ENCODE measurements around the gene NOP10.
"Not testable (repeated sequence)": the region's sequence is repeated elsewhere in the genome, so short reads cannot be mapped to it uniquely, and the experiment has no call there.

NOP10 gene

DNA sequence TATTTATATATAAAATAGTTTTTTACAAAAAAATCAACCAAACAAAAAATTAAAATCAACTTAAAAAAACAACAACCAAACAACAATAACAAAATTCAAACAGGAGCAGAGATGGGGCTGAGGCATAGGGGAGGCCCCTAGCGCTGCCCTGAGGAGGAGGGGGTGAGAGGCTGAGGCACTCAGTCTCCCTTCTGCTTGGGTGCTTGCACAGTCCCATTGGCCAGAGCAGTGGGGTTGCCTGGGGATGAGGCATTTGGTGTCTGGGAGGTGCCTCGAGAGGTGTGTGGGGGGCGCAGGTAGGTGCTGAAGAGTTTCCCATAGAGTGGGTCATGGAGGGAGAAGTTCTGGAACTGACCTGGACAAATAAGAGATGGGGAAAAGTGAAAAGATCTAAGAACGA, 16.0 kb upstream of the NOP10 start:
- no peak for DNase-seq (ENCODE audit: low read depth in 3 of 3)

DNA sequence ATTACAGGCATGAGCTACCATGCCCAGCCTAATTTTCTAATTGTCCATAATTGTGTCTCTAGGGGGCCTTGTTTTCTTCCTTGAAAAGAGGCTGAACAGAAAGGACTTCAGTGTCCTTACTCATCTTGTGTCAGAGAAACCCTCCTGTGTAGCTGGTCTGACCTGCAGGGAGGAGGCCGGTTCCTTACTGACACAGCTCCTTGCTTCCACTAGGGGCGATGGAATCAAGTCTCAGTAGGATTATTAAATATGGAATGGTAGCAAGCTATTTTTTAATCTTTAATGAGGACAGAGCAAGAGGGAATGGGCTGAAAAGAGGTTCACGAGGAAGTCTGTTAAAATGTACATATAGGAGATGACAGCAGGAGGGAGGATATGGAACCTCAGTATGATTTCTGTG, 15.4 kb upstream of the NOP10 start:
- no peak for DNase-seq (ENCODE audit: low read depth in 3 of 3)

DNA sequence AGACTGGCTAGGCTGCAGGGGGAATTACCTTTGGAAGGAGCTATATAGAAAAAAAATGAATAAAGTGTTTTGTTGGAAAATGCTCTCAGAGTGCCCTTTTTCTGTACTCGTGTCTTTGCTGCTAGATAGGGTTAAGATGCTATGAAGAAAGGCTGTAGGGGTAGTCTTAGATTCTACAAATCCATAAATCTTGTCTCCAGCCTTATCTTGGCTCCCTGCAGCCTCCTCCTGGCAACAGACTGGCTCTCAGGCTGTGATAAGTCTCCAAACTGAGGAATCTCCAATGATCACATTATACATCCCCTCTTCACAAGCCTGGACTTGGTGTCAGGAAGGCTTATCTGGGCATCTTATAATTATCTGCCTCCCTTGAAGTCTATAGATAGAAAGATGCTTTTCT, 14.7 kb upstream of the NOP10 start:
- DNase-seq (ENCODE audit: low read depth in 3 of 3) = no peak

DNA sequence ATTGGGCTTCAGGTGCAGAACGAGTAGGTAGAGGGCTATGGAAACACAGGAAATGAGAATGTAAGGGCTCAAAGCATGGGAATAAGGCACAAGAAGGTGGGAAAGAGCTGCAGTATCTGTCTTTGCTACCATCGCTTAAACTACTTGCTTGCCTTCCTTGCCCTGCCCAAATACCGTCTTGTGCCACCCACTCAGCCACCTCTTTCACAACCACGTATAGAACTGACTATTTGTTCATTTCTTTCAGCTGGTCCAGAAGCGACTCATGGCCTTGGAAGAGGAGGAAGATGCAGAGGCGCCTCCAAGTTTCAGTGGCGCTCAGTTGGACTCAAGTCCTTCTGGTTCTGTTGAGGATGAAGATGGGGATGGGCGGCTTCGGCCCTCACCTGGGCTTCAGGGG, 12.3 kb upstream of the NOP10 start:
- no peak for DNase-seq (ENCODE audit: low read depth in 3 of 3)

DNA sequence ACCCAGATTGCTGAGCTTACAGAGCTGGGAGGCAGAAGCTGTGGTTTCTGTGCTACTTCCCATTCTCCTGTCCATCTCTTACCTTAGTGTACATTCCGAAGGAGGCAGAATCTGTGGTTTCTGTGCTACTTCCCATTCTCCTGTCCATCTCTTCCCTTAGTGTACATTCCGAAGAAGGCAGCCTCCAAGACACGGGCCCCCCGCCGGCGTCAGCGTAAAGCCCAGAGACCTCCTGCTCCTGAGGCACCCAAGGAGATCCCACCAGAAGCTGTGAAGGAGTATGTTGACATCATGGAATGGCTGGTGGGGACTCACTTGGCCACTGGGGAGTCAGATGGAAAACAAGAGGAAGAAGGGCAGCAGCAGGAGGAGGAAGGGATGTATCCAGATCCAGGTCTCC, 11.3 kb upstream of the NOP10 start:
- DNase-seq (ENCODE audit: low read depth in 3 of 3) = no peak

DNA sequence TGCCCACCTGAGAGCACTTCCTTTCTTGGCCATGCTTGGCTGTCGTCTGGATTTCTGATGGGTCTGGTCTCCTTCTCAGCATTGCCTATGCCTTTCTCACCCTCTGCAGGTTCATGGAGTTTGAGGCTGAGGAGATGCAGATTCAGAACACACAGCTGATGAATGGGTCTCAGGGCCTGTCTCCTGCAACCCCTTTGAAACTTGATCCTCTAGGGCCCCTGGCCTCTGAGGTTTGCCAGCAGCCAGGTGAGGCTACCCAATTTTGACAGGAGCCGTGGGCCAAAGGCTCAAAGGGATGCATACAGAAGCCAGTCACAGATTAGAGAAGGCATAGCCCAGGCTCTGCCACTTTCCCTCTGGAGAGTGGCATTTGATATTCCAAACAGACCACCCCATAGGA, 10.7 kb upstream of the NOP10 start:
- no peak for DNase-seq (ENCODE audit: low read depth in 3 of 3)

DNA sequence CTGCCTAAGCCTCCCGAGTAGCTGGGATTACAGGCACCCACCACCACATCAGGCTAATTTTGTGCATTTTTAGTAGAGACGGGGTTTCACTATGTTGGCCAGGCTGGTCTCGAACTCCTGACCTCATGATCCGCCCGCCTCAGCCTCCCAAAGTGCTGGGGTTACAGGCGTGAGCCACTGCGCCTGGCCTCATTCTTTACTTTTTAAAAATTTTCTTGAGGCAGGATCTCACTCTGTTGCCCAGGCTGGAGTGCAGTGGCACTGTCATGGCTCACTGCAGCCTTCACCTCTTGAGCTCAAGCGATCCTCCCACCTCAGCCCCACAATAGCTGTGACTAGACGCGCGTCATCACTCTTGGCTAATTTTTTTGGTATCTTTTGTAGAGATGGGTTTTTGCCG, 10.1 kb upstream of the NOP10 start:
- DNase-seq (ENCODE audit: low read depth in 3 of 3) = not testable (repeated sequence)

DNA sequence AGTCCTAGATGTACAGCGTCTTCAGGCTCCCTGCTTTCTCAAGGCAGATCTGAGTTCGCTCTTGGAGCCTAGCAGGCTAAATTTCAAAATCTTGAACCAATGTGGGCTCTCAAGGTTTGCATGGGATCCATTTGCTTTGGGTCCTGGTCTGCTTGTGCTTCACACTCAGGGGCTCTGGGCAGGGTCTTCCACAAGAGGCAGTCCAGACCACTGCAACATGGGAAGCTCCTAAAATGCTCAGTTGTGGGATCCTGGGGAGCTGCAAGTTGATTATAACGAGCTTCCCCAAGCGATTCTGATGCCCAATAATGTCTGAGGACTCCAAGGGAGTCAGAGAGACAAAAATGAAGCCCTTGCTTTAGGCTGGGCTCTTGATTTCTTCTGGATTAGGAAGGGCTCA, 6.8 kb upstream of the NOP10 start:
- DNase-seq (ENCODE audit: low read depth in 3 of 3) = no peak

DNA sequence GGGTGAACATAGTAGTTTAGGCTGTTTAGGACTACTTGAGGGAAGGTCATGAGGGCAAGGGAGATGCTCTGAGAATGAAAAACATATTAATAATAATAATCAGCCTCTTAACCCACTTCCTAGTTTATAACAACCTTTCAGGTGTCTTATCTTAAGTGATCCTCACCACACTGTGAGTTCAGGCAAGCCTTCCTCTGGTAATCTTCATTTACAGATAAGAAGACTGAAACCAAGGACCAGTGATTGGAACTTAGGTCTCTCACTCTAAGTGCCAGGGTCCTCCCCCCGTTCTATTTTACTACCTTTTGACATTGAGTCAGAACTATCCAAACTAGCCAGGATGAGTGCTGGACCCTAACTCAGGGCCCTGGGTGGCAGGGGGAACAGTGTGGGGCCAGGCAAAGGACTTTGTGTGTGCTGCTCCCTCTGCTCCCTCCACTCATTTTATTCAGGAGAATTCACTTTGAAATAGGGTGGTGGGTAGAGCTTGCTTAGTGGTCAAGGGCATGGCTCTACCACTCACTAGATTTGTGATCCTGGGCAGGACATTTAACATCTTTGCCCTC, 5.9 kb upstream of the NOP10 start:
- DNase-seq (ENCODE audit: low read depth in 3 of 3) = no peak

DNA sequence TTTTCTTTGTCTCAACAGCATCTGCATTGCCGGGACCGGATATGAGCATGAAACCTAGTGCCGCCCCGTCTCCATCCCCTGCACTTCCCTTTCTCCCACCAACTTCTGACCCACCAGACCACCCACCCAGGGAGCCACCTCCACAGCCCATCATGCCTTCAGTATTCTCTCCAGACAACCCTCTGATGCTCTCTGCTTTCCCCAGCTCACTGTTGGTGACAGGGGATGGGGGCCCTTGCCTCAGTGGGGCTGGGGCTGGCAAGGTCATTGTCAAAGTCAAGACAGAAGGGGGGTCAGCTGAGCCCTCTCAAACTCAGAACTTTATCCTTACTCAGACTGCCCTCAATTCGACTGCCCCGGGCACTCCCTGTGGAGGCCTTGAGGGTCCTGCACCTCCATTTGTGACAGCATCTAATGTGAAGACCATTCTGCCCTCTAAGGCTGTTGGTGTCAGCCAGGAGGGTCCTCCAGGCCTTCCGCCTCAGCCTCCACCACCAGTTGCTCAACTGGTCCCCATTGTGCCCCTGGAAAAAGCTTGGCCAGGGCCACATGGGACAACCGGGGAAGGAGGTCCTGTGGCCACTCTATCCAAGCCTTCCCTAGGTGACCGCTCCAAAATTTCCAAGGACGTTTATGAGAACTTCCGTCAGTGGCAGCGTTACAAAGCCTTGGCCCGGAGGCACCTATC, 5.2 kb upstream of the NOP10 start:
- DNase-seq (ENCODE audit: low read depth in 3 of 3) = no peak

DNA sequence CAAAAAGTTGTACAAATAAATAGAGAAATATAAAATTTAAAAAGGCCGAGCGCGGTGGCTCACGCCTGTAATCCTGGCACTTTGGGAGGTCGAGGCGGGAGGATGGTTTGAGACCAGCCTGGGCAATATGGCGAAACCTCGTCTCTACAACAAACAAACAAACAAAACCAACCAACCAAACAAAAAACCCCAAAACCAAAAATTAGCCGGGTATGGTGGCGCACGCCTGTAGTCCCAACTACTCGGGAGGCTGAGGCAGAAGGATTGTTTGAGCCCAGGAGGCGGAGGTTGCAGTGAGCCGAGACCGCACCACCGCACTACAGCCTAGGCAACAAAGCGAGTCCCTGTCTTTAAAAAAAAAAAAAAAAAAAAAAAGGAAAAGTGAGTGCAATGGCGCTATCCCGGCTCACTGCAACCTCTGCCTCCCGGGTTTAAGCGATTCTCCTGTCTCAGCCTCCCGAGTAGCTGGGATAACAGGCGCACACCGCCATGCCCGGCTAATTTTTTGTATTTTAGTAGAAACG, 661 bp downstream of the NOP10 start:
- not testable (repeated sequence) for DNase-seq (ENCODE audit: low read depth in 3 of 3)

DNA sequence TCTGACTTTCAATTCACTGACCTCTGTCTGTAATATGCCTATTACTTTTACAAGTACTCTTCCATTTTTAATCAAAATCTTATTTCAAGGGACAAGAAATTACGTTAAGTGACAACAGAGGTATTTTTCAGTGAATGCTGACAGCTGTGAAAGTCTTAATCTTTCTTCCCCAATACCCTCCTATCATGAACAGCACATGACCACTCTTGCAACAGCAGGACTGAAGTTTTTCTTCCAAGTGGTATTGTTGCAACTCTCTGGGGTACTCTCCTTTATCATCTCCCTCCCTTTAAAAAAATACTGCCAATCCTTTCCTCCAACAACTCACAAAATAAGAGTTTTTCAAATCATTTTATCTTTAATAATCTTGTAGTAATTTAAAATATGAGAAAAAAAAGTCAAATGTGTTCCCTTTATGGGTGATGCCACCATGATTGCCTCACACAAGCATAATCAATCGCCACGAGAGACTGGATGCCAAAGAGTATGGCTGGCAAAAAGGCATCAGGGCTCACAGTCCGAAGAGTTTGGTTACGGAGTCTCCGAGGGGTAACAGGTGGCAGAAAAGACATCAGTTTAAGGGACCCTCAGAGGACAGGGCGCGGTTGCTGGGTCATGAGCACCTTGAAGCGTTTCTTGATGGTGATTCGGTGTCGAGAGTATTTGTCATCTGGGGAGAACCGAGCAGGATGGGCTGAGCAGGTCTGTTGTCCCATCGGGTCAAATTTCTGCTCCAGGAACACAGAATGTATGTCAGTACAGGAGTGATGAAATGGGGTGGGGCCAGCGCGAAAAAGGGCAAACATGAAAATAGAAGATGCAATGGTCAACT, 1.3 kb downstream of the NOP10 start:
- no peak for DNase-seq (ENCODE audit: low read depth in 3 of 3)

DNA sequence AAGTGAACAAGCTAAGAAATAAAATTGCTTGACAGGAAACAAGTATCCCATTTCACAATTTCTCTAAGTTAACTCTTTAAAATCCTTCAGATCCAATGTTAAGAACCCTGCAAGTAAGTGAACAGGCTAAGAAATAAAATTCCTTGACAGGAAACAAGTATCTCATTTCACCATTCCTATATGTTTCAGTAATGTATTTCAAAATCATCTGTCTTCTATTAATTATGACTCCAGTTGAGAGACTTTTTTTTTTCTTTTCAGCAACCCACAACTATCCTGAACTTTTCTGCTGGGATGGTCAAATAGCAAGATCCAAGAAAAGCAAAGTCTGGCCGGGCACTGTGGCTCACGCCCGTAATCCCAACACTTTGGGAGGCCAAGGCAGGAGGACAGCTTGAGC, 3.0 kb downstream of the NOP10 start:
- DNase-seq (ENCODE audit: low read depth in 3 of 3) = no peak

DNA sequence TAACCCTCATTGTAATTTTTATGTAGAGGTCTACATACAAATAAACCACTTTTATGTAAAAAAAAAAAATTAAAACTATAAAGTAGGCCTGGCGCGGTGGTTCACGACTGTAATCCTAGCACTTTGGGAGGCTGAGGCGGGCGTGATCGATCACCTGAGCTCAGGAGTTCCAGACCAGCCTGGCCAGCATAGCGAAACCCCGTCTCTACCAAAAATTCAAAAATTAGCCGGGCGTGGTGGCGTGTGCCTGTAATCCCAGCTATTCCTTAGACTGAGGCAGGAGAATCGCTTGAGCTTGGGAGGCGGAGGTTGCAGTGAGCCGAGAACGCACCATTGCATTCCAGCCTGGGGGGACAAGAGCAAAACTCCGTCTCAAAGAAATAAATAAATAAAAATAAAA, 4.6 kb downstream of the NOP10 start:
- no peak for DNase-seq (ENCODE audit: low read depth in 3 of 3)

DNA sequence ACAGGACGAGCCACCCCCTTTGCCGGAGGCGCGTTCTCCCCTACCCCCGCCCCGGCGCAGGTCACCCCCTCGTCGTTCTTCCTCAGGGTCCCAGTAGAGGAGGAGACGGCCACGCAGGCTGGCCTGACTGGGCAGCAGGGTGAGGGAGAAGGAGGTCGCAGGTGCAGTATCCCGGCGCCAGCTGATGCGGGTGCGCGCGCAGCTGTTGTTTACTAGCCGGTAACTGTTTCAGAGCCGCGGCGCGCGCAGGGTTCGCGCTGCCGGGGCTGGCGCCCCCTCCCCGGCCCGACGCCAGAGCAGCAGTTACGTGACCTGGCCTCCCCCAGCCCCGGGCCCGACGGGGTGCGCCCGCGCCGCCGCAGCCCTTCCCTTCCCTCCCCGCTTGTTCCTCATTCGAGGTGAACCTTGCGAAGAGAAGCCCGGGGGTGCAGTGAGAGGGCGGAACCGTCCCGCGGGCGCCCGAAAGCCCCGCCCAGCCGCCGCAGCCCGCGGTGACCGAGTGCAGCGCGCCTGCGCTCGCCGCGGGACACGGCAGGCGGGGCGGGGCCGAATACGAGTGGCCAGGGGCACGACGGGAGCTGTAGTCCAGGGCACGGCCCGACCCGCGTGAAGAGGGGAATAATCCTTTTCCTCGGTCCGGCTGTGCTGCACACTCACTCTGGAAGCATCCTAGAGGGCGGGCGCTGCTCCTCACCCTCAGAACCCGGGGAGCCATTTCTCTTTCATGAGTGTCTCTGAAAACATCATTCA, 5.2 kb downstream of the NOP10 start, which contains the start of gene SLC12A6:
SLC12A6 (minus strand) TSS at position 225 of the 750 bp plus-strand sequence. CDS start 1,101 bp downstream, outside the sequence.
- DNase-seq (ENCODE audit: low read depth in 3 of 3) = peak; percentile 82 to 84 (median 82)

DNA sequence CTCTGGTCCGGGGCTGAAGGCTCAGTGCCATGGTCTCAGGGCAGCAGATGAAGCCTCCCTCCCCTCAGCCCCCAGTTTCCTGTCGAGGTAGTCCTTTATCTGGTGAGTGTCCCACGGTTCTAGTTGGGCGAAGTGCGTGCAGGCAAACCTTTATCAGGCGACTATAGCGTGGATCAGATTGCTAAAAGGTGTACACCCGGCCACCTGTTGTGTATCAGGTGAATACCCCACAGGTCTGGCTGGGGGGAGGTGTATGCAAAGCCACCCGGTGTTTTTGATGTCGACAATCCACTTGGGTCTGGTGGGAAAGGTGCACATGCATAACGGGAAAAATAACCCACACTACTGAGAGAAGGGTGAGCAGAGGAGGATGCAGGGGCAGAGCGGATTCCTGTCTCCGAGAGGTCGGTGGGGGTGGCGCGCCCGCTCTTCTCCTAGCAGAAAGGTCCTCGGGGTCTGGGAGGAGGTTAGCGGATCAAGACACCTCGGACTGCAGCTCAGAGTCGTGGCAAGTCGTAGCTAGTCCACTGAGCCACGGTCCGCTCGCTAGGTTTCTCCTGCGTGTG, 5.9 kb downstream of the NOP10 start:
- no peak for DNase-seq (ENCODE audit: low read depth in 3 of 3)

DNA sequence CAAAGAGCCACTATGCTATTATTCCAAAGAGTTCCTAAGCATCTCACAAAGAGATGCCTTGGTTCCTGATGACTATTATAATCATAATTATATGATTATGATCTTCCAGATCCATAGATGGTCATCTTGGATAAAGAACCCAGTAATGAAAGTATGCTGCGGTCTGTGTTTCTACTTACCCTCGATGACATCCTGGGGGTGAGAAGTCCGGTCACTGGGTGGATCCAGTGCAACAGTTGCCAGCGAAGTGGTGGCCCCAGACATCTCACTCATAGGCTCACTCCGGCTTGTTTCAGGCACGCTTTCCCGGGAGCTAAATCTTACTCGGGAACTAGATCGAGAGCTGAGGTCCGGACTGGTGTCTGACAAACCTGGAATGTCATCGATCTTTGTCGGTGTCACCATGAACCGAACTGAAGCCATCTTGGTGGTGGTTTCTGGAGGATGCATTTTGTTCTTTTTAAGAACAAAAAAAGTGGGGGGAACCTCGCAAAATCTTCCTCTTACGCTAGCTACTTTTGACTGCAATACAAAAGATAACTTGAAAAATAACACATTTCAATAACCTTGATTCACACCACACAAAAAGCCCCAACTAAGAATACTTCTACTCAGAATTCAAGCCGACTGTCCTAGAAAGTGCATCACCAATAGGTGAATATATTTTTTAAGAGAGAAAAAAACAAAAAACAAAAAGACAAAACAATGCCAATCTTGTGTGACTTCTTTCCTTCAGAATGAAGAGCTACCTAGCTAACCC, 6.5 kb downstream of the NOP10 start:
- no peak for DNase-seq (ENCODE audit: low read depth in 3 of 3)

DNA sequence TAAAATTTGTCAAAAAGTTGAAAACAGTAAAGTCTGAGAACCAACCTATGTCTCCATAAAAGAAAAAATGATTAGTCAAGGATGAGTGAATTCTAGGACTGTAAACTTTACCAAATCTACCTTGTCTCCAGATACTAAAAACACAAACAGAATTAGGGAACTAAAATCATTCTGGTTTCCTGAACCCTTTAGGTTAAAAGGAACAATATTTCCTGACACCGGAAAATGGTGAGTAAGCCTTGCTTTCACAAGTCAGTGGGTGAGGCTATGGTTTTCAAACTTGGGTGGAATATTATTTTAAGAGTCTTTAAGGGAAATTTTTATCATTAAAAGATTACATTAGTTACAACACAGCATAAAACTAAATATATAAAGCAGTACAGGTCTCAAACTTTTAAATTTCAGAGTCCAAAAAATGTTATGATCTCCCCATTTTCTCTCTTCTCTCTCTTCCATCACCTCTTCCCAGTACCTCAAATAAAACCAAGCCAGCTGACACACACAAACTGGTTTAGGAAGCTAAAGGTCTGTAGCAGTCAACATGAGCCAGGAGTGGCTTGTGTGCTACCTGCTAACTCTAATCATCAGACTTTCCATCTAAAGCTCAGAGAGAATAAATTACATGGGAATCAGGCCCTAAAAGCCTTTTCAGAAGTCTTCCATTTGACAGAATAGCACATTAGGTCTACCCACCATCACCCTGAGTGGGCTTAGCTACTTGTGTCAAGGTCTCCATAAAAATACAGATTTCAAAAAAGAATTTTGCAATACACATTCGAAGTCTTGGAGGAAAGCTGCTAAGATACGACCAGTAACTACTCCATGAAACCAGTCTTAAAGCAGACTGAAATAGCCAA, 7.5 kb downstream of the NOP10 start:
- no peak for DNase-seq (ENCODE audit: low read depth in 3 of 3)

DNA sequence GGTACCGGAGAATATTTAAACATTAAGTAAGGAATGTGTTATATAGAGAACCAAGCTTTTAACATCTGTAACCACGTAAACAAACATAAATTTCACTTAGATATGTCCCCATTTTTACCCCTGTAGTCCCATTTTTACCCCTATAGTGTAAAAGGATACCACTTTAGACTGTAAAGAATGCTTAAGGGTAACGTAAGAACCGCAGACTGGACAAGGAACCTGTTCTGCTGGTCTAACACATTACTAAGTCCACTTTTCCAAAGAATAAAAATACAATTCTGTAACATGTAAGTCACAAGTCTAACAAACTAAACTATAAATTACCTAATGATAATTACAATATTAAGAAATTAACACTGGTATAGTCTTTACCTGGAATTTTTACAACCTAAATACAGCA, 8.3 kb downstream of the NOP10 start:
- no peak for DNase-seq (ENCODE audit: low read depth in 3 of 3)

DNA sequence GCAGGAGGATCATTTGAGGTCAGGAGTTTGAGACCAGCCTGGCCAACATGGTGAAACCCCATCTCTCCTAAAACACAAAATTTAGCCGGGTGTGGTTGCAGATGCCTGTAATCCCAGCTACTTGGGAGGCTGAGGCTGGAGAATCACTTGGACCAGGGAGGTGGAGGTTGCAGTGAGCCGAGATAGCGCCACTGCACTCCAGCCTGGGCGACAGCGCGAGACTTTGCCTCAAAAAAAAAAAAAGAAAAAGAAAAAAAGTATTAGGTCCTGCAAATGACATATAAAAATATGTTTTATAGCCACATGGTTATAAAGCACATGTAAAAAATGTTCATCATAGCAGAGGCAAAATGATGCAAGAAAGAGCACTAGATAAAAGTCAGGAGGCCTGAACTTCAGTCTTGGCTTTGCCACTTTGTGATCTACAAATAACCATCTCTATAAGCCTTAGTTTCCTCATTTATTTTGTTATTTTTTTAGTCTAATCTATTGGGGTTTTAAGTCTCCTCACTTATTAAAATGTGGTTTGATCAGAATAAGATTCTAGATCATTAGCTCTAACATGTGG, 10.3 kb downstream of the NOP10 start:
- no peak for DNase-seq (ENCODE audit: low read depth in 3 of 3)

All from stimulated activated CD4-positive, alpha-beta T cell treated with anti-CD3 and anti-CD28 coated beads, TNF-alpha, amount 100 ng/mL, for 4 hours (primary cell).